ENCODE measurements around the gene GNB2.

DNA sequence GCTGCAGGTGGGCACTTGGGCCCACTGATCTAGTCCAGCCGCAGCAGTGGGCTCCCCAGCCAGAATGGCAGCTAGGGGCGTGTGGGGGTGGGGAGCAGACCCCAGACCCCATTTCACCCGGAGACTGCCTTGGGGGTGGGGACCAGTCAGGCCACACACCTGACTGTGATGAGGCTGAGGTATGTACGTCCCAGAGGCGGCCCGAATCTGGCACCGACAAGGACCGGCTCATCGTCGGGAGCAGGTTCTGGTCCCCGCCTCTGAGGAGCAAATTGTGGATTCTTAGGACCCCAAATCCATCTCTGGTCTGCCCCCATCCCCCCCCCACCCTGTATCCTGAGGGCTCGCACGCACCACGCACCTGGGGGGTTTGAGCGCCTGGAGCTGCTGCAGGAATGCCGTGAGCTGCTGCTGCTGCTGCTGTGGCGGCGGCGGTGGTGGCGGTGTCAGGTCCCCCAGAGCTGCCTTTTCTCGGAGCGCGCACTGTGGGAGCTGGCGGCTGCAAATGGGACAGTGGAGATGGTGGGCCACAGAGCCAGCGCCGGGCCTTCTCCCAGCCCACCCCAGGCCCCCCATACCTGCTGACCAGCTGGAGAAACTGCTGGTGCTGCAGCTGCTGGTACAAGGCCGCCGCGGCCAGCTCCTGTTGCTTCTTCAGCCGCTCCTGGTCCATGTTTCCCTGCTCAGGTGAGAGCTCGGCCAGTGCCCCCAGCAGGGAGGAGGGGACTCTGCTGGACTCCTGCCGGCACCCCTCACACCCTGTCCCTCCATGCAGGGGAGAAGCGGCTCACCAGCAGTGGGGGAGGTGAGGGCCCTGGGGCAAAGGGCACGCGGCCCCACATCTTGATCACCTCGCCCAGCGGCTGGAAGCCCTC is 10.4 kb downstream of the GNB2 start:
- TF ChIP-seq, protein P1, sequence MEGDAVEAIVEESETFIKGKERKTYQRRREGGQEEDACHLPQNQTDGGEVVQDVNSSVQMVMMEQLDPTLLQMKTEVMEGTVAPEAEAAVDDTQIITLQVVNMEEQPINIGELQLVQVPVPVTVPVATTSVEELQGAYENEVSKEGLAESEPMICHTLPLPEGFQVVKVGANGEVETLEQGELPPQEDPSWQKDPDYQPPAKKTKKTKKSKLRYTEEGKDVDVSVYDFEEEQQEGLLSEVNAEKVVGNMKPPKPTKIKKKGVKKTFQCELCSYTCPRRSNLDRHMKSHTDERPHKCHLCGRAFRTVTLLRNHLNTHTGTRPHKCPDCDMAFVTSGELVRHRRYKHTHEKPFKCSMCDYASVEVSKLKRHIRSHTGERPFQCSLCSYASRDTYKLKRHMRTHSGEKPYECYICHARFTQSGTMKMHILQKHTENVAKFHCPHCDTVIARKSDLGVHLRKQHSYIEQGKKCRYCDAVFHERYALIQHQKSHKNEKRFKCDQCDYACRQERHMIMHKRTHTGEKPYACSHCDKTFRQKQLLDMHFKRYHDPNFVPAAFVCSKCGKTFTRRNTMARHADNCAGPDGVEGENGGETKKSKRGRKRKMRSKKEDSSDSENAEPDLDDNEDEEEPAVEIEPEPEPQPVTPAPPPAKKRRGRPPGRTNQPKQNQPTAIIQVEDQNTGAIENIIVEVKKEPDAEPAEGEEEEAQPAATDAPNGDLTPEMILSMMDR (IDR thresholded peaks at IDR 0.05): no peak
- TF ChIP-seq ZFX (IDR thresholded peaks at IDR 0.05; ENCODE audit: borderline replicate concordance): no peak
